Smooth muscle cell (in vitro differentiated cells): ENCODE results near the gene HSPA1A. TPM values are rescaled to one million over a fixed set of nuclear protein-coding genes. Genes with fewer than 3 reads are reported as not detected.
A peak's percentile ranks its signal among the peaks of the same experiment; 100 is the strongest.
"Not testable (repeated sequence)": the region's sequence is repeated elsewhere in the genome, so short reads cannot be mapped to it uniquely, and the experiment has no call there.

ENCODE experiments used
- DNase-seq: peaks from one replicate; lab custom pipeline; 2025; ENCODE audit not compliant: unreplicated experiment; lab: John Stamatoyannopoulos, UW
- H2AFZ ChIP-seq: fragments of 200-600 bp; sonication (generic); 2 replicates; pipeline ENCODE4 v1.6.0; 2016; ENCODE audit warnings: antibody characterized with exemption, low read depth, mild to moderate bottlenecking
- H3F3A ChIP-seq: fragments of 200-600 bp; sonication (generic); 2 replicates; pipeline ENCODE4 v1.6.0; 2017; ENCODE audit warnings: antibody characterized with exemption, low read depth
- H3K27ac ChIP-seq: fragments of 200-600 bp; sonication (generic); 2 replicates; pipeline ENCODE4 v1.5.1; 2016; ENCODE audit warnings: low read depth, mild to moderate bottlenecking
- H3K27me3 ChIP-seq: fragments of 200-600 bp; sonication (generic); 2 replicates; pipeline ENCODE4 v1.6.1; 2016; ENCODE audit warnings: low read depth, mild to moderate bottlenecking
- H3K36me3 ChIP-seq: fragments of 200-600 bp; sonication (generic); 2 replicates; pipeline ENCODE4 v1.5.1; 2016; ENCODE audit warnings: low read depth
- H3K4me1 ChIP-seq: fragments of 200-600 bp; sonication (generic); 2 replicates; pipeline ENCODE4 v1.5.1; 2016; ENCODE audit warnings: low read depth
- H3K4me2 ChIP-seq: fragments of 200-600 bp; sonication (generic); 2 replicates; pipeline ENCODE4 v1.6.0; 2016; ENCODE audit warnings: mild to moderate bottlenecking
- H3K4me3 ChIP-seq: fragments of 200-600 bp; sonication (generic); 2 replicates; pipeline ENCODE4 v1.5.1; 2016; ENCODE audit warnings: mild to moderate bottlenecking
- H3K79me2 ChIP-seq: fragments of 200-600 bp; sonication (generic); 2 replicates; pipeline ENCODE4 v1.6.0; 2016; ENCODE audit warnings: low read depth, mild to moderate bottlenecking
- H3K9ac ChIP-seq: fragments of 200-600 bp; sonication (generic); 2 replicates; pipeline ENCODE4 v1.6.0; 2016; ENCODE audit warnings: low read depth
- H3K9me3 ChIP-seq: fragments of 200-600 bp; sonication (generic); replicated peaks from 2 replicates; pipeline ENCODE4 v1.5.1; 2016; ENCODE audit warnings: low read depth
- H4K20me1 ChIP-seq: fragments of 200-600 bp; sonication (generic); 2 replicates; pipeline ENCODE4 v1.6.0; 2016; ENCODE audit warnings: low read depth
- WGBS: methylation state at CpG from one replicate; pipeline ENCODE4 v1.1.7; 2016; ENCODE audit warnings: low lambda C conversion rate; 5-methylcytosine and 5-hydroxymethylcytosine counted together
- polyA plus RNA-seq: library from polyadenylated mRNA; unstranded; fragments of >200 nt; fragmentation: Nextera tagmentation; extraction: Ambion mirVana; gene quantifications from 2 replicates; pipeline ENCODE4 v1.2.1, GENCODE V29; 2016
- total RNA-seq: library from RNA; depleted of rRNA; stranded (reverse); fragments of >200 nt; gene quantifications from 2 replicates; pipeline ENCODE4 v1.2.3, GENCODE V29; 2014
- TF ChIP-seq, protein P1 (sequence below): fragments of 200-600 bp; sonication (generic); IDR thresholded peaks from 2 replicates; pipeline ENCODE4 v1.5.1; 2017; ENCODE audit warnings: borderline replicate concordance, mild to moderate bottlenecking, antibody characterized with exemption; ENCODE audit not compliant: insufficient read depth, poor library complexity, severe bottlenecking

HSPA1A gene
- total and polyA plus RNA-seq, 2 experiments from 2014 or later = 52.6 to 61.2 TPM

DNA sequence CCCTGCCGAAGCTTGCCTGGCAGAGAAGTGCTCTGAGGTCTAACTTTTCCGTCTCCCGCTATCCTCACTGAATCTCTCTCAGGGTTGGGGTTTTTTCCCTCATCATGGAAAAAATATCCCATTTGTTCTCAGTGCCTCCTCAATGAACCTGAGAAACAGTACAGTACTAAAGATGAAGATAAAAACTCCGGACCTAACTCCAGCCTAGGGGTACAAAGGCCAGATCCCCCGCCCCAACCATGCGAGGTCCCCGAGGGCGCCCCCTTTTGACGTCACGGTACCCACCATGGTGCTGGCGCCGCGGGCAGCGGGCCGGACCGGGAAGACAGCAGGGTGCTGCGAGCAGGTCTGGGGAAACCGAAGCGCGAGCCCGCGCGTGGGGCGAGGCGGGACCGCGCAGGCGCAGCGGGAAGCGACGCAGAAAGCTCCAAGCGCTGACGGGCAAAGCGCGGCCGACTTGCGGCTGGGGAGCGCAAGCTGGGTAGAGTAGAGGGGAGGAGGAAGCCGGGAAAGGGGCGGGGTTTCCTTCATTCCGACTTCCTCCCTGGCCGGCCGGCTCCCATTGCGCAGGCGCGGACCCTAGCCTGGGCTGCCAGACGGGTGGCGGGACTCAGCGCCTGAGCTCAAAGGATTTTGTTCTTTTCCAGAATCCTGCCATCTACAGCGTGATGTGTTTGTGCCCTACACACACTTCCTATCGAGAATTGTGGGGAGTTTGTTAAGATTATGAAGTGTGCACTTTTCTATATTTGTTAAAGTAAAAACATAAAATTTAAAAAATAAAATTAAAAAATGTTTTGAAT, 8.7 kb upstream of the HSPA1A start, which contains the start of gene LSM2:
Gene LSM2, minus strand, starts transcription at position 497 of the 803 bp plus-strand sequence. Its CDS starts 209 bp downstream, at position 288.
- Histone ChIP-seq H3K4me2 (peak within 1 kb of the TSS; percentile 86), H3K9me3 (no peaks in the 10 kb centered on the region), H3K79me2 (peaks cover 33% of the 10 kb centered on the region), H3K9ac (peak within 1 kb of the TSS; percentile 75), H3F3A (peaks cover 11% of the 10 kb centered on the region), H4K20me1 (no peaks in the 10 kb centered on the region), H3K4me1 (peaks cover 4% of the 10 kb centered on the region), H2AFZ (peak within 1 kb of the TSS; percentile 67), H3K4me3 (peak within 1 kb of the TSS; percentile 68), H3K27ac (peak within 1 kb of the TSS; percentile 63), H3K27me3 (no peaks in the 10 kb centered on the region), H3K36me3 (no peaks in the 10 kb centered on the region)
- TF ChIP-seq, protein P1, sequence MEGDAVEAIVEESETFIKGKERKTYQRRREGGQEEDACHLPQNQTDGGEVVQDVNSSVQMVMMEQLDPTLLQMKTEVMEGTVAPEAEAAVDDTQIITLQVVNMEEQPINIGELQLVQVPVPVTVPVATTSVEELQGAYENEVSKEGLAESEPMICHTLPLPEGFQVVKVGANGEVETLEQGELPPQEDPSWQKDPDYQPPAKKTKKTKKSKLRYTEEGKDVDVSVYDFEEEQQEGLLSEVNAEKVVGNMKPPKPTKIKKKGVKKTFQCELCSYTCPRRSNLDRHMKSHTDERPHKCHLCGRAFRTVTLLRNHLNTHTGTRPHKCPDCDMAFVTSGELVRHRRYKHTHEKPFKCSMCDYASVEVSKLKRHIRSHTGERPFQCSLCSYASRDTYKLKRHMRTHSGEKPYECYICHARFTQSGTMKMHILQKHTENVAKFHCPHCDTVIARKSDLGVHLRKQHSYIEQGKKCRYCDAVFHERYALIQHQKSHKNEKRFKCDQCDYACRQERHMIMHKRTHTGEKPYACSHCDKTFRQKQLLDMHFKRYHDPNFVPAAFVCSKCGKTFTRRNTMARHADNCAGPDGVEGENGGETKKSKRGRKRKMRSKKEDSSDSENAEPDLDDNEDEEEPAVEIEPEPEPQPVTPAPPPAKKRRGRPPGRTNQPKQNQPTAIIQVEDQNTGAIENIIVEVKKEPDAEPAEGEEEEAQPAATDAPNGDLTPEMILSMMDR = peak; percentile 31
- peak; percentile 92 for DNase-seq
- WGBS = under 1% methylated on average over 37 of the region's 51 CpGs

DNA sequence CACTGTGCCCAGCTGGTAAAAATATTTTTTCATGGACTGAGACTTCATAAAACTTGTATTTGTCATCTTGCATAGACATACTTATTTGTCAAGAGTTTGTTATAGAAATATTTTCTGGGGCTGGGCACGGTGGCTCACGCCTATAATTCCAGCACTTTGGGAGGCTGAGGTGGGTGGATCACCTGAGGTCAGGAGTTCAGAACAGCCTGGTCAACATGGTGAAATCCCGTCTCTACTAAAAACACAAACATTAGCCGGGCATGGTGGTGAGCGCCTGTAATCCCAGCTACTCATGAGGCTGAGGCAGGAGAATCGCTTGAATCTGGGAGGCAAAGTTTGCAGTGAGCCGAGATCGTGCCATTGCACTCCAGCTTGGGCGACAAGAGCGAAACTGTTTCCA, 6.7 kb upstream of the HSPA1A start:
- peaks cover 18% of the 10 kb centered on the region for H3F3A ChIP-seq
- not testable (repeated sequence) for DNase-seq, H4K20me1 ChIP-seq, H3K4me2 ChIP-seq, H3K27me3 ChIP-seq, H3K4me1 ChIP-seq, H2AFZ ChIP-seq, H3K36me3 ChIP-seq, H3K9ac ChIP-seq, H3K9me3 ChIP-seq, H3K4me3 ChIP-seq, H3K27ac ChIP-seq
- WGBS = 98% methylated on average over 10 of the region's 10 CpGs
- H3K79me2 ChIP-seq = peaks cover 23% of the 10 kb centered on the region

DNA sequence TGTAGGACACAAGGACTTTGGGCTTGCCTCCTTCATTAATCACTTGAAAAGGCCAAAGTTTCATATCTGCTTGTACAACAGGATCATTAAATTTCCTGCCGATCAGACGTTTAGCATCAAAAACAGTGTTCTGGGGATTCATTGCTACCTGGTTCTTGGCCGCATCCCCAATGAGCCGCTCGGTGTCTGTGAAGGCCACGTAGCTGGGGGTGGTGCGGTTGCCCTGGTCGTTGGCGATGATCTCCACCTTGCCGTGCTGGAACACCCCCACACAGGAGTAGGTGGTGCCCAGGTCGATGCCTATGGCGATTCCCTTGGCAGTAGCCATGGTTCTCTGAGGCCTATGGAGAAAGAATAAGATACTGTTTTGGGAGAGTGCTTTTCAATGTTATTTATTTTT, 3.7 kb upstream of the HSPA1A start:
- H3K4me3 ChIP-seq = no peak overlapping the region
- TF ChIP-seq, protein P1 = no peak
- H3K9me3 ChIP-seq = no peaks in the 10 kb centered on the region
- no peaks in the 10 kb centered on the region for H3K27me3 ChIP-seq
- no peak overlapping the region for H3K27ac ChIP-seq
- H3K4me1 ChIP-seq = peaks cover 15% of the 10 kb centered on the region
- H3K4me2 ChIP-seq = no peak overlapping the region
- no peaks in the 10 kb centered on the region for H4K20me1 ChIP-seq
- no peaks in the 10 kb centered on the region for H3K36me3 ChIP-seq
- no peaks in the 10 kb centered on the region for H3K79me2 ChIP-seq
- DNase-seq = no peak
- 97% methylated on average over 12 of the region's 12 CpGs for WGBS
- no peak overlapping the region for H3K9ac ChIP-seq
- H3F3A ChIP-seq = peaks cover 24% of the 10 kb centered on the region
- no peak overlapping the region for H2AFZ ChIP-seq

DNA sequence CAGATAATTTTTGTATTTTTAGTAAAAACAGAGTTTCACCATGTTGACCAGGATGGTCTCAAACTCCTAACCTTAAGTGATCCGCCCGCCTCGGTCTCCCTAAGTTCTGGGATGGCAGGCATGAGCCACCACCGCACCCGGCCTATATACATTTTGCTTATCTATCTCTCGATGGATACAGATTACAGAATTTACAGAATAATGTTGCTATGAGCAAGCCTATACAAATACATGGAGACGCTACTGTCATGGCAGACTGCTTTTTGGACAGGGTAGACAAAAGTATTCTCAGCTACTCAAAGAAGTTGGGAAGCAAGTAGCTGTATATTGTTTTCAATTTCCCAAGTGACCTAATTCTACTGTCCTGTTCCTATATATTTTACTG, 1.9 kb upstream of the HSPA1A start:
- Histone ChIP-seq H3K4me1 (peaks cover 20% of the 10 kb centered on the region), H3K36me3 (no peaks in the 10 kb centered on the region), H3K9ac (peak overlapping the region; percentile 7), H3K4me2 (peak overlapping the region; percentile 92), H2AFZ (peak overlapping the region; percentile 69), H3F3A (peaks cover 16% of the 10 kb centered on the region), H3K27ac (peak overlapping the region; percentile 95), H3K27me3 (no peaks in the 10 kb centered on the region), H3K4me3 (peak overlapping the region; percentile 69), H3K79me2 (peaks cover 10% of the 10 kb centered on the region), H3K9me3 (no peaks in the 10 kb centered on the region), H4K20me1 (peaks cover 4% of the 10 kb centered on the region)
- 94% methylated on average over 7 of the region's 7 CpGs for WGBS
- DNase-seq = no peak
- TF ChIP-seq, protein P1 = no peak
